Measurements from ENCODE around the gene TMEM119. TPM values are rescaled to one million over a fixed set of nuclear protein-coding genes. Genes with fewer than 3 reads are reported as not detected.

TMEM119 gene
- total and polyA plus RNA-seq, 8 donors = 1.0 to 18.8 (median 2.1) TPM

DNA sequence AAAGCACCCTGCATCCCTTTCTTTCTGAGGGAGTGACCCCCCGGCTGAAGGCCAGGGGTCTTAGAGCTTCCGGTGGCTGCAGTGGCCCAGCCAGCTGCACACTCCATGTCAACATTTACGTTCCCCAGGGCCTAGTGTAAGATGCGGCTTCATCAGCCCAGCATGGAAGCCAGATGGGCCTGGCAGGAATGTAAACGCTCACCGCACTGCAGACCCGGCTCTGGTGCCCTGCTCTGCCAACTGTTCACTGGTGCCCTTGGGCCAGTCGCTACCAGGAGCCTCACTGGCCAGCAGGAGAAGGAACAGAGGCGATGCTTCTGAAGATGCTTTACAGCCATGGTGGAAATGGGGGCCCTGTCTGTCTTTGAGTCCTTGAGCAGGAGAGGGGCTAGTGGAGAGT, 8.6 kb upstream of the TMEM119 start:
- no peak for ATAC-seq
- no peak overlapping the region for H3K27ac ChIP-seq
- 69 to 76% methylated on average over 9 of the region's 9 CpGs for WGBS, 2 donors
- DNase-seq = no peak
- TF ChIP-seq, protein P1, sequence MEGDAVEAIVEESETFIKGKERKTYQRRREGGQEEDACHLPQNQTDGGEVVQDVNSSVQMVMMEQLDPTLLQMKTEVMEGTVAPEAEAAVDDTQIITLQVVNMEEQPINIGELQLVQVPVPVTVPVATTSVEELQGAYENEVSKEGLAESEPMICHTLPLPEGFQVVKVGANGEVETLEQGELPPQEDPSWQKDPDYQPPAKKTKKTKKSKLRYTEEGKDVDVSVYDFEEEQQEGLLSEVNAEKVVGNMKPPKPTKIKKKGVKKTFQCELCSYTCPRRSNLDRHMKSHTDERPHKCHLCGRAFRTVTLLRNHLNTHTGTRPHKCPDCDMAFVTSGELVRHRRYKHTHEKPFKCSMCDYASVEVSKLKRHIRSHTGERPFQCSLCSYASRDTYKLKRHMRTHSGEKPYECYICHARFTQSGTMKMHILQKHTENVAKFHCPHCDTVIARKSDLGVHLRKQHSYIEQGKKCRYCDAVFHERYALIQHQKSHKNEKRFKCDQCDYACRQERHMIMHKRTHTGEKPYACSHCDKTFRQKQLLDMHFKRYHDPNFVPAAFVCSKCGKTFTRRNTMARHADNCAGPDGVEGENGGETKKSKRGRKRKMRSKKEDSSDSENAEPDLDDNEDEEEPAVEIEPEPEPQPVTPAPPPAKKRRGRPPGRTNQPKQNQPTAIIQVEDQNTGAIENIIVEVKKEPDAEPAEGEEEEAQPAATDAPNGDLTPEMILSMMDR (IDR thresholded peaks at IDR 0.05) = no peak
- no peak overlapping the region for H3K4me3 ChIP-seq
- no peaks in the 10 kb centered on the region for H3K36me3 ChIP-seq
- no peaks in the 10 kb centered on the region for H3K27me3 ChIP-seq
- no peaks in the 10 kb centered on the region for H3K9me3 ChIP-seq
- FAIRE-seq = no peak
- intact Hi-C loops (cut with DNase I) = no loop called here
- H3K4me1 ChIP-seq = no peaks in the 10 kb centered on the region

DNA sequence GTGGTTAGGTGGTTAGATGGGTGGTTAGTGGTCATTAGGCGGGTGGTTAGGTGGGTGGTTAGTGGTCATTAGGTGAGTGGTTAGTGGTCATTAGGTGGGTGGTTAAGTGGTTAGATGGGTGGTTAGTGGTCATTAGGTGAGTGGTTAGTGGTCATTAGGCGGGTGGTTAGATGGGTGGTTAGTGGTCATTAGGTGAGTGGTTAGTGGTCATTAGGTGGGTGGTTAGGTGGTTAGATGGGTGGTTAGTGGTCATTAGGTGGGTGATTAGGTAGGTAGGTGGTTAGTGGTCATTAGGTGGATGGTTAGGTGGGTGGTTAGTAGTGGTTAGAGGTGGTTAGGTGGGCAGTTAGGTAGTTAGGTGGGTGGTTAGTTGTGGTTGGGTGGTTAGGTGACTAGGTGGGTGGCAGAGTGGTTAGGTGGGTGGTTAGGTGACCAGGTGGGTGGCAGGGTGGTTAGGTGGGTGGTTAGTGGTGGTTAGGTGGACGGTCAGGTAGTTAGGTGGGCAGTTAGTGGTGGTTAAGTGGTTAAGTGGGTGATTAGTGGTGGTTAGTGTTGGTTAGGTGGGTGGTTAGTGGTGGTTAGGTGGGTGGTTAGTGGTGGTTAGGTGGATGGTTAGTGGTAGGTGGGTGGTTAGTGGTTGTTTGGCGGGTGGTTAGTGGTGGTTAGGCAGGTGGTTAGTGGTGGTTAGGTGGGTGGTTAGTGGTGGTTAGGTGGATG, 8.0 kb upstream of the TMEM119 start:
- FAIRE-seq (no peak), DNase-seq (no peak)

DNA sequence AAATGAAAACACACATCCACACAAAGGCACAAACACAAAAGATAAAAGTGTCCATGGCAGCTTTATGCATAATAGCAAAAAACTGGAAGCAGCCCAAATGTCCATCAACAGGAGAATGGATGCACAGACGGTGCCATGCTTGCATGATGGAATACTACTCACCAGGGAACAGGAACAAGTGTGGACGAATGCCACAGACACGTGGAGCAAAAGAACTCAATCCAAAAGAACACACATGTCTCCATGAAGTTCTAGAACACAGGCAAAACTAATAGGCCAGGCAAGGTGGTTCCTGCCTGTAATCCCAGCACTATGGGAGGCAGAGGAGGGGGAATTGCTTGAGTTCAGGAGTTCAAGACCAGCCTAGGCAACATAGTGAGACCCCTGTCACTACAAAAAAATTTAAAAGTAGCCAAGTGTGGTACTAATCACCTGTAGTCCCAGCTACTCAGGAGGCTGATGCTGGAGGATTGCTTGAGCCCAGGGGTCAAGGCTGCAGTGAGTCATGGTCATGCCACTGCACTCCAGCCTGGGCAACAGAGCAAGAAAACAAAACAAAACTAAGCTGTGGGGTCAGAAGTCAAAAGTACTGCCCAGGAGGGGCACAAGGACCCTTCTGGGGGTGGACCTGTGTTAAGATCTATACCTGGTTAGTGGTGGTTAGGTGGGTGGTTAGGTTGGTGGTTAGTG, 7.3 kb upstream of the TMEM119 start:
- Histone ChIP-seq H3K36me3 (no peaks in the 10 kb centered on the region), H3K9me3 (no peaks in the 10 kb centered on the region), H3K4me3 (no peak overlapping the region), H3K27ac (no peak overlapping the region), H3K4me1 (no peaks in the 10 kb centered on the region), H3K27me3 (no peaks in the 10 kb centered on the region)
- ATAC-seq (no peak), DNase-seq (no peak), FAIRE-seq (no peak)
- TF ChIP-seq, protein P1 (IDR thresholded peaks at IDR 0.05) = no peak
- 46 to 54% methylated on average over 3 of the region's 3 CpGs for WGBS, 2 donors
- intact Hi-C loops (cut with DNase I) = no loop called here

More for the DNA sequence above, 8.0 kb upstream of the TMEM119 start:
- ATAC-seq = no peak
- 79 to 91% methylated on average over 4 of the region's 4 CpGs for WGBS, 2 donors
- Histone ChIP-seq H3K4me3 (no peak overlapping the region), H3K4me1 (no peaks in the 10 kb centered on the region), H3K27me3 (no peaks in the 10 kb centered on the region), H3K9me3 (no peaks in the 10 kb centered on the region), H3K36me3 (no peaks in the 10 kb centered on the region), H3K27ac (no peak overlapping the region)
- TF ChIP-seq, protein P1 (IDR thresholded peaks at IDR 0.05) = no peak
- intact Hi-C loops (cut with DNase I) = no loop called here

DNA sequence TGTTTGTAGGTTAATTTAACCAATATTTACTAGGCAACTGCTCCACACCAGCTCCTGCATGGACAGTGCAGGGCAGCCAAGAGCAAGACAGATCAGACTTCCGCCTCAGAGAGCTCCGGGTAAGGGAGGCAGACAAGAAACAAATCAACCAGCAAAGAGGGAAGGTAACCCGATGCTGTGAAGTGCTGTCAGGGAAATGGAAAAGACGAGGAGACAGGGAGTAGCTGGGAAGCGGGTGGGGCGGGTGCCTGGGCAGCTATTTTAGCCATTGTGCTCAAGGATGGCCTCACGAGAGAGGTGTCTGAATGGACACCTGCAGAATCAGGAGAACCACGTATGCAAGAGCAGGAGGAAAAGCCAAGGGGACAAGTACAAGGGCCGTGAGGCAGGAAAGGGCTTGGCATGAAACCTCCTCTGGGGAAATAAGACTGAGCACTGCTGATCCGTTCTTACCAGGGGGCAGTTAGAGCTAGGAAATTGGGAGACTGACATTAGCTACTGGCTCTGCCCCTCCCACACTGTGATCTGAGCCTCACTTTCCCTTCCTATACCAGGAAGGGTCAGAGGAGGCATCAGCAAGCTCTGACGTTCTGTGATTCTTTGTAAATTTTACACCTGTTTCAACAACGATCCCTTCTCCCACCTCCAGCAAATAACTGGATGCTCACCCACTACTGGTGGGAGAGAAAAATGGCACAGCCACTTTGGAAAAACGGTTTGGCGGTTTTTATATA, 6.5 kb upstream of the TMEM119 start:
- WGBS, 2 donors = 29% methylated on average over 14 of the region's 14 CpGs
- no peak overlapping the region for H3K27ac ChIP-seq
- no peak for ATAC-seq
- DNase-seq = no peak
- no peaks in the 10 kb centered on the region for H3K27me3 ChIP-seq
- no peaks in the 10 kb centered on the region for H3K4me1 ChIP-seq
- TF ChIP-seq, protein P1 (IDR thresholded peaks at IDR 0.05) = no peak
- H3K36me3 ChIP-seq = no peaks in the 10 kb centered on the region
- FAIRE-seq = no peak
- no peak overlapping the region for H3K4me3 ChIP-seq
- intact Hi-C loops (cut with DNase I) = no loop called here
- H3K9me3 ChIP-seq = no peaks in the 10 kb centered on the region

All from pancreas (tissue), 10 donors.